ENCODE results near the gene SCN1A. TPM values are rescaled to one million over a fixed set of nuclear protein-coding genes. Genes with fewer than 3 reads are reported as not detected.

Gene SCN1A
- total and polyA plus RNA-seq, 2 experiments from 2014 or later, result 1.2 to 1.3 TPM

GRCh38 chr2:166090346-166090745 lies 37.5 kb downstream of the SCN1A start (continued):
- TF ChIP-seq ZNF462 (CRISPR knock-in tag; IDR thresholded peaks at IDR 0.05), result no peak
- no peak for TF ChIP-seq JUNB (IDR thresholded peaks at IDR 0.05; ENCODE audit: unreplicated experiment)
- TF ChIP-seq ZNF114 (CRISPR knock-in tag; IDR thresholded peaks at IDR 0.05), result no peak
- TF ChIP-seq STAT1 (IDR thresholded peaks at IDR 0.05; ENCODE audit: unreplicated experiment), result no peak
- TF ChIP-seq ZNF331 (CRISPR knock-in tag; IDR thresholded peaks at IDR 0.05; ENCODE audit: low read depth), result no peak
- no peak for TF ChIP-seq EZH2phosphoT487 (IDR thresholded peaks at IDR 0.05; ENCODE audit: unreplicated experiment)
- no peak for TF ChIP-seq REST (IDR thresholded peaks at IDR 0.05; ENCODE audit: unreplicated experiment)
- TF ChIP-seq EZH2 (IDR thresholded peaks at IDR 0.05; ENCODE audit: low read depth, unreplicated experiment), result no peak

Measured in GM23338 (cell line).